ENCODE data around the gene SV2C.

The SV2C gene

GRCh38 chr5:76389513-76390154 lies 306.5 kb downstream of the SV2C start:
- Histone ChIP-seq H3K4me1 (ENCODE audit: control insufficient read depth, insufficient read depth, low read length) (no peaks in the 10 kb centered on the region), H3K4me3 (ENCODE audit: low read depth, low read length) (no peak overlapping the region), H3K27ac (ENCODE audit: extremely low read depth, low read depth, low read length) (no peak overlapping the region), H3K9me3 (ENCODE audit: control insufficient read depth, insufficient read depth, low read depth, low read length) (no peaks in the 10 kb centered on the region), H3K36me3 (ENCODE audit: control insufficient read depth in 2 of 2, insufficient read depth in 1 of 2, low read length in 2 of 2) (no peaks in the 10 kb centered on the region; a peak in 1 of 3 replicates)
- TF ChIP-seq GLI4 (tag by site-specific recombination; IDR thresholded peaks at IDR 0.05) (no peak), ZFP69B (tag by site-specific recombination; IDR thresholded peaks at IDR 0.05) (no peak), ZNF280D (tag by site-specific recombination; IDR thresholded peaks at IDR 0.05) (no peak), ZNF777 (tag by site-specific recombination; IDR thresholded peaks at IDR 0.05; ENCODE audit: borderline replicate concordance) (no peak), ZSCAN5A (tag by site-specific recombination; IDR thresholded peaks at IDR 0.05) (no peak), ZNF707 (tag by site-specific recombination; IDR thresholded peaks at IDR 0.05) (no peak), ZSCAN30 (tag by site-specific recombination; IDR thresholded peaks at IDR 0.05) (no peak), PATZ1 (tag by site-specific recombination; IDR thresholded peaks at IDR 0.05) (no peak)
- CTCF ChIA-PET, result interaction anchor here (0.6 to 0.9 kb wide), 3 partner anchors 12 to 23 kb away, joined by 3 to 10 read pairs (median 6); no protein-coding TSS in a partner anchor
- POLR2A ChIA-PET, result no interaction called here

GRCh38 chr5:76391014-76391413 lies 307.8 kb downstream of the SV2C start:
- ChIA-PET POLR2A (no interaction called here), CTCF (no interaction called here)
- no peaks in the 10 kb centered on the region for H3K4me1 ChIP-seq (ENCODE audit: control insufficient read depth, insufficient read depth, low read length)
- no peaks in the 10 kb centered on the region for H3K9me3 ChIP-seq (ENCODE audit: control insufficient read depth, insufficient read depth, low read depth, low read length)
- H3K4me3 ChIP-seq (ENCODE audit: low read depth, low read length), result no peak overlapping the region
- H3K27ac ChIP-seq (ENCODE audit: extremely low read depth, low read depth, low read length), result no peak overlapping the region
- no peaks in the 10 kb centered on the region for H3K36me3 ChIP-seq (ENCODE audit: control insufficient read depth in 2 of 2, insufficient read depth in 1 of 2, low read length in 2 of 2)
- TF ChIP-seq SCRT2 (tag by site-specific recombination; IDR thresholded peaks at IDR 0.05) (no peak), ZFP3 (tag by site-specific recombination; IDR thresholded peaks at IDR 0.05; ENCODE audit: low read depth) (no peak), ZNF266 (tag by site-specific recombination; IDR thresholded peaks at IDR 0.05; ENCODE audit: low read depth) (no peak), SALL2 (tag by site-specific recombination; IDR thresholded peaks at IDR 0.05; ENCODE audit: borderline replicate concordance) (no peak), ZNF580 (tag by site-specific recombination; IDR thresholded peaks at IDR 0.05) (no peak), SP3 (tag by site-specific recombination; IDR thresholded peaks at IDR 0.05) (no peak), ZNF416 (tag by site-specific recombination; IDR thresholded peaks at IDR 0.05) (no peak), ZSCAN23 (tag by site-specific recombination; IDR thresholded peaks at IDR 0.05) (no peak), ZSCAN4 (tag by site-specific recombination; IDR thresholded peaks at IDR 0.05) (no peak), ZBTB49 (tag by site-specific recombination; IDR thresholded peaks at IDR 0.05; ENCODE audit: low read depth) (no peak), ZFP37 (tag by site-specific recombination; IDR thresholded peaks at IDR 0.05) (no peak), ZNF292 (tag by site-specific recombination; IDR thresholded peaks at IDR 0.05; ENCODE audit: borderline replicate concordance, low read depth) (no peak), ZNF707 (tag by site-specific recombination; IDR thresholded peaks at IDR 0.05) (no peak), ZNF211 (tag by site-specific recombination; IDR thresholded peaks at IDR 0.05; ENCODE audit: low read depth) (no peak), RBAK (tag by site-specific recombination; IDR thresholded peaks at IDR 0.05) (no peak)
- TF ChIP-seq, protein P1, sequence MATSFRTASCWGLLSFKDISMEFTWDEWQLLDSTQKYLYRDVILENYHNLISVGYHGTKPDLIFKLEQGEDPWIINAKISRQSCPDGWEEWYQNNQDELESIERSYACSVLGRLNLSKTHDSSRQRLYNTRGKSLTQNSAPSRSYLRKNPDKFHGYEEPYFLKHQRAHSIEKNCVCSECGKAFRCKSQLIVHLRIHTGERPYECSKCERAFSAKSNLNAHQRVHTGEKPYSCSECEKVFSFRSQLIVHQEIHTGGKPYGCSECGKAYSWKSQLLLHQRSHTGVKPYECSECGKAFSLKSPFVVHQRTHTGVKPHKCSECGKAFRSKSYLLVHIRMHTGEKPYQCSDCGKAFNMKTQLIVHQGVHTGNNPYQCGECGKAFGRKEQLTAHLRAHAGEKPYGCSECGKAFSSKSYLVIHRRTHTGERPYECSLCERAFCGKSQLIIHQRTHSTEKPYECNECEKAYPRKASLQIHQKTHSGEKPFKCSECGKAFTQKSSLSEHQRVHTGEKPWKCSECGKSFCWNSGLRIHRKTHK (tag by site-specific recombination; IDR thresholded peaks at IDR 0.05), result no peak

Data from HEK293 (cell line).